ENCODE data around the gene MAML2.

The MAML2 gene

DNA sequence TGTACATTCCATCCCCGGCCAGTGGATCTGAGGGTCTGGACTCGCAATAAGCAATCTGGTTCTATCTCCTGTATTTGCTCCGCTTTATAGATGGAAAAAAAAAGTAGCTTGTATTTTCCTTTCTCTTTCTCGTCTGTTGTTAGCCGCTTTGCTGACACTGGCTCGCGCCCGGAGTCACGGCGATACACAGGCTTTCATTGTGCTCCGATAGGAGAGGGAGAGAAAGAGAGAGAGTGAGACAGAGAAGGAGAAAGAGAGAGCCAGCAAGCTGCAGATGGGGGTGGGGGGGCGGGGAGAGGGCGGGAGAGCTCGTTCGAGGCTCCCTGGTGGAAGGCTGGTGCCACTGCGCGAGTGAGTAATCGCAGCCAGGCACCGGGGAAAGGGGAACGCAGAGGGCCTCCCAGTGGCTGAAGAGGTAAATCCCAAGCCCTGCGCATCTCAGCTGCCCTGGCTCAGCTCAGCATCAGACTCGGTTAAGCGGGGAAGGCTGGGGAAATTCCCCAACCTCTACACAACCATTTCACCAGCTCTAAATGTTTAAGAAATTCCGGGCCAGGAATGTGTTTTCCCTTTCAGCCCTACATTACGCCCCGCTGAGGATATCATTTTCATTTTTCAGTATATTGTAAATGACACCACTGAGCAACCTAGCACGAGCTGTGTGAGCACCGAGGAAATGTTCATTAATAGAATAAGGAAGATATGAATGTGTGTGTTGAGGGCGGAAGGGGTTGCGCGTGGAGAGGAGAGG, at the start of gene MAML2:
MAML2 (minus strand) TSS at position 235 of the 751 bp plus-strand sequence. CDS start 1,300 bp downstream, outside the sequence.
- DNase-seq = peak; percentile 96 to 99

- no peak for DNase-seq
These were observed 48.8 kb upstream of the MAML2 start for GRCh38 chr11:96391698-96392307.

DNA sequence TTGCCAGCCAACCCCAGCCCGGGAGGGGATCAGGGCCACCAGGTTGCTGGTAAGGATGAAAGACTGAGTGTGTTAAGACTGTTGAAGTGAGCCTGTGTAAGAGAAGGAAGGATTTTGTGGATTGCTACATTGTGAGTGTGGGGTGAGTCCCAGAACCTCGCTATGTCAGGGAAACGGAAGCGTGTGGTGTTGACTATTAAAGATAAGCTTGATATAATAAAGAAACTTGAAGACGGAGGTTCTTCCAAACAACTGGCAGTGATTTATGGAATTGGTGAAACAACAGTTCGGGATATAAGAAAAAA, 47.4 kb upstream of the MAML2 start:
- peak; percentile 38 to 46 for DNase-seq

- DNase-seq = peak; percentile 91 to 97
These were observed 46.9 kb upstream of the MAML2 start, which contains the start of the genes CCDC82 and JRKL for GRCh38 chr11:96389720-96390487. CCDC82 (minus strand) TSS chr11:96389912; CDS start chr11:96384747, 5,165 bp downstream. JRKL (plus strand) TSS chr11:96390013; CDS start chr11:96390650, 637 bp downstream.

- peak; percentile 26 to 47 for DNase-seq
These were observed 46.1 kb upstream of the MAML2 start for GRCh38 chr11:96388891-96389719.

- no peak for DNase-seq
These were observed 42.2 kb upstream of the MAML2 start for GRCh38 chr11:96385187-96385586.

DNA sequence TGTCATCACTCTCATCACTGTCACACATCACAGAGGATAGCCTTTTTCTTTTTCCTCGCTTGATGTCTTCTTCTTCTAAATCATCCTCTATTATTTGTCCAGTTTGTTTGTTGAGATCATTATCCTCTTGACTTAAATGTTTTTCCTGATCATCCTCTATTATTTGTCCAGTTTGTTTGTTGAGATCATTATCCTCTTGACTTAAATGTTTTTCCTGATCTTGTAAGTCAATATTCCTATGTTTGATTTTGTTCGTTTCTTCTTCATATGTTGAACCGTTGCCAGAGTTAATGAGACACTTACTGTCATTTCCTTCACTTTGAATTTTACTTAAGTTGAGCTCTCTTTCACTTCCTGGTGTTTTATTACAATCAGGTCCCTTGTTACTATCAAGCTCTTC, 41.2 kb upstream of the MAML2 start:
- DNase-seq = no peak

DNA sequence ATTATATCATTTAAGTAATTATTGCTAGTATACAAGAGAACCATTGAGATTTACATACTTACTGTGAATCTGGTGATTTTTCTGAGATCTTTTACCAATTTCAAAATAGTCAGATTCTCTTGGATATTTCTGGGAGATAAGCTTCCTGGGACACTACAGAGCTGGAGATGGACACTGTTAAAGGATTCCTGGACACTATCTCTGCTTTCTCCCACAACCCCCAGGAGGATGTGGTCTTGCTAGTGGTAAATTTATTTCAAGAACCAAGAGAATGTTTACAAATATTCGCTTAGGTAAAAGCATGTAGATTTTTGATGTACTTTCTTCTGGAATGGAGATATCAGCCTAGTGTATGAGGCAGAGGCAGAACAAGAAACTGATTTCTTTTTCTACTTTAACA, 33.8 kb upstream of the MAML2 start:
- DNase-seq = no peak

DNA sequence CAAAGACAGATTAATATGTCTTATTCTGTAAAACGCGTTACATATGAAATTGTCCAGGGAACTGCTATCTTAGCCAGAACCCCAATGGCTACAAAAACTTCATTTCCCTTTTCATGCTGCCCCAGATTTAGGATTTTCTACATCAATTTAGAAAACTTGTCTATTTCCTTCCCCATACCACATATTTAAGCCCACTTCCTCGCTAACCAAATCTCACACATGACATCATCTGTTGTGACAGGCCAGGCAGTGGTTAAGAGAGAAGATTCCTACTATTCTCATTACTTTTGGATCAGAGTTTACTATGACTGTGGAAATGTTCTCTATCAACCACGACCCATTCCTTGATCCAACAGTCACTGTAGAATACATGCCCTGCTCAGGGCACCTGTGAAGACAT, 30.8 kb upstream of the MAML2 start:
- peak; percentile 32 to 59 for DNase-seq

- DNase-seq = peak; percentile 31 to 35
These were observed 24.3 kb upstream of the MAML2 start for GRCh38 chr11:96367342-96367741.

GRCh38 chr11:96366024-96366423, 23.0 kb upstream of the MAML2 start:
- no peak for DNase-seq

DNA sequence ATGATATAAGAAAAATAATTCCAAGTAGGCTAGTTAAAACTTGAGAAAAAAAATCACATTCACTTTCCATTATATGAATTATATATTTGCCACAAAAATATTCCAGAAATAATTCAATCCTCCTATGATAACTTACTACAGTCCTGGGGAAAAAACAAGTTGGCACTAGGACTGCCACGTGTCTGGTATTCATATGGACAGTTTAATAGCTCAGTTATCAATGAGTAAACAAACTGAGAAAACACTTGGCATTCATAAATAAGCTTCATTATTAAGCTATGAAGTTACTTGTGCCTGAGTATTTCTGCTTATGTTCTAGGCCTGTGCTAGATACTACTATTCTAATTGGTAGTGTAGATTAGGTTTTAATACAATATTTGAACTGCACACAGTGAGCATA, 22.5 kb upstream of the MAML2 start:
- DNase-seq = no peak

DNA sequence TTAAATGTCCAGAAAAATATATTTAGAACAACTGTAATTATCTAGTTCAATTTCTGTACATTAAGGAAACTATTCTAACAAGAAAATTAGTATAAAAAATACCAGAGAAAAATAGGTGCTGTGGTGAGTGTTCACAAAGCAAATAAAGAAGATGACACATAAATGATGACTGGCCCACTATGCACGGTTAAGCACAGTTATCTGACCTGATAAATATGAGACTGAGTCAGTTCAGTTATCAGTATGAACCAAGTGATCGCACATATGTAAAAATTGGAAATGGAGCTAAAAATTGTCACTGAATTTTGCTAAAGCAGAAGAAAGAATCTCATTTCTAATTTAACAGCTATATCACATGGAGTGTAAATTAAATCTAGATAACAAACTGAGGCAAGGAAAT, 18.8 kb upstream of the MAML2 start:
- DNase-seq = no peak

DNA sequence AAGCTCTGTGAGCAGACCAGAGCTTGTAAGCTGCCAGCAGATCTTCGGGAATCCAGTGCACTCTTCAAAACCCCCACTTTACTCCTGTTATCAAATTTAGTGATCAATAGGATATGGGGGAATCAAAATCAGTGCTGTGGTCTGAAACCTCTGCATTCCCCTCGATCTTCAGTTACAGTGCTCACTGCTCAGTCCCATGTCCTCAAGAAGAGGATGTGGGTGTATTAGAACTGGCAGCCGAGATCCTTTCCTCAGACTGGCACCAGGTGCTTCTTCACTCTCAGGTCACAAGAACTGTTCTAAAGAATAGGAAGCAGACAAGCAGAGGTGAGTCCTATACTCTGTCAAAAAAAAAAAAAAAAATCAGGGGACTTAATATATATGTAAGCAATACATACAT, 15.3 kb upstream of the MAML2 start:
- no peak for DNase-seq

GRCh38 chr11:96357794-96358193, 14.8 kb upstream of the MAML2 start:
- DNase-seq = no peak

DNA sequence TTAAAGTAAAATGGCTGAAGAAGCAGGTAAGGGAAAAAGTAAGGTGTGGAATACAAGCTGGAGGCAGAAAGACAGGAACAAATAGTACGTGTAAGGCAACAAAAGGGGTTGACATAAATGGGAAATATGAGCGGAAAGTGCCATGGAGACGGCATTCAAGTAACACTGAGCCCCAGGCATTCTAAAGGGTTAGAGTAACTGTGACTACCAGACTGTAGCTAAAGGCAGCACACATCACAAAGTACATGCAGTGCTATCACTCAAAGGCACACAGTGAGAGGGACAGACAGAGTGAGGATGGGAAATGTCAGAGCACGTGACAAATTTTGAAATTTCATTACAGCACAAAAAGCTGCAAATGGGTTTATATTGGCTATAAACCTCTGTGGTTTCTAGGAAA, 13.9 kb upstream of the MAML2 start:
- no peak for DNase-seq

DNA sequence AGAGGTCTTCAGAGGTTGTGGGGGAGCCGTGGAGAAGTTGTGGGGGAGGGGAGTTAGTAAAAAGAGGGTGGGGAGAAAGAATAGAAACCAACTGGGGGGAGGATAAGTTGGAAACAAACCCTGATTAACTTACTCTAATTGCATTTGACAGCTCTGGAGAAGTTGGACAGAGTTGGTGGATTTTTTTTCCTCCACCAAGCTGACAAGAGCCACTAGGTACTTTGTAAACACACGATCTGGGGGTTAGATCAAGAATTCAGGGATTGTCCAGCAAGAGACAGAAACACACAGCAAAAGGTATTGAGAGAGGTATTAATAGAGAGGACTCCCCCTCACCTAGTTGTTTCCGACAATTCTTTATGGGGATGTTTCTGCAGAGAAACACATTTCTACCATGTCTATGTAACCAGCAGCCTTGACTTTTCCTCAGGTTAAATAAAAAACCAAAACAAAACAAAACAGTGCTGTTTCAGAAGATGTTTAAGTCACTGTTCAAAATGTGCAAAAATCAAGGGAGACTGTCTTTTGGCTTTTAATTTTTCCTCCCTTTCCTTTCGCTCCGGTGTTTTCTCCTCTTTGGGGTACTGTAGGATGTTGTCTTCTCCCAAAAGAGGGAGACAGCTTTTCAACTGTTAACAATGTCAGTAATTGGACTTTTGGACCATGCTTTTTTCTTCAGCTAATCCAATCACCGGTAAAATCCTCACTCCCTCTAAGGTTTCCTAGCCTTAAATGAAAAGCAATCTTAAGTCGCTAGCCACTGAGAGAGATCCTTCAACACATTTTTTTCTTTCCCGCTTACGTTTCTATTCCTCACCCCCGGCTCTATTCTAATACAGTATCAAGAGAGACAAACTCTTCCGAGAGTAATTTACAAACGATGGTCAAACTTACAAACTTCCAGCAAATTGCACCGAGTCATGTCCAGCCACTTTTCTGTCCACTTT, 708 bp downstream of the MAML2 start:
- peak in 1 of 2 donors; percentile 49 for DNase-seq

DNA sequence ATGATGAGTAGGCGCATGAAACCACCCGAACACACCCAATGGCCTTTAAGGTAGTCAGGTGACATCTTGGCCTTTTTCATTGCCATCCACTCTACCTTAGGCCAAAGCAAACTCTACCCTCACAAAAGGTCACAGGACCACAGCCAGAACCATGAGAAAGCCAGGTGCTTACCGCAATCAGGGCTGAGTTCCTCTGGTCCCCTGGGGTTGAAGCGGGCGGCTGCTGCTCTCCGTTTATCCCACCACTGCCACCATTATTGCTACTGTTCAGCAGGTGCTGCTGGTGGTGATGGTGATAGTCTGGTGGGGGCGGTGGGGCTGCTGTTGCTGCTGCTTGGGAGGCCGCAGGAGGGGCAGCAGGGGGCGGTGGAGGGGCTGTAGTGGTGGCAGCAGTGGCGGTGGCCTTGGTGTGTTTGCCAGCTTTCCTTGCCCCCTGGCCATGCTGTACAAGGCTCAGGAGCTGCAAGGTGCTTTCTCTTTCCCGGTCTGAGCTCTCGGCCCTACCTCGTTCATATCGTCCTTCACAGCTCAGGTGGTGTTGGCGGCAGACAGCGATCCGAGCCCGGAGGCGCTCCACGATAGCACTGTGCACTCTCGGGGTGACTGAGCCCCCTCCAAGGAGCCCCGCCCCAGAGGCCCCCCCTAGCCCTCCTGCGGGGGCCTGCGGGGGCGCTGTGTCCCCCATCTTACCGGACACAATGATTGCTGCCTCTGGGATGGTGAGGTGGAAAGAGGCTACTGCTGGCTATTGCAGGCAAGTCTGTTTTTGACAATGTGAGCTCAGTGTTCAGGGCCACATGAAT, 1.6 kb downstream of the MAML2 start:
- DNase-seq = peak; percentile 34 to 48

DNA sequence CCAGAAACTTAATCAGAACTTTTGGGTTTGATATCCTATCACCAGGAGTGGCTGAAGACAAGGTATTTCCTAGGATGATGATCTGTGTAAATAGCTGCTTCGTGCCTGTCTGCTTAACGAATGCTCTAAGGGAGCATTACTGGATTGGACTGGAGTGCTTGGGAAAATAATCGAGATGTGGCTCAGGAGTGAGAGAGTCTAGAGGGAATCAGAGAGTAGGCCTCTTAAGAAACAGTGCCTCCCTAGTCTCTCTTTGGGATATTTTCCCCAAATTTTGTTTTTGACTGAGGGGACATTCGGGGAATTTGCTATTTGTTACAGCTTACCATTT, 2.5 kb downstream of the MAML2 start:
- DNase-seq = no peak

DNA sequence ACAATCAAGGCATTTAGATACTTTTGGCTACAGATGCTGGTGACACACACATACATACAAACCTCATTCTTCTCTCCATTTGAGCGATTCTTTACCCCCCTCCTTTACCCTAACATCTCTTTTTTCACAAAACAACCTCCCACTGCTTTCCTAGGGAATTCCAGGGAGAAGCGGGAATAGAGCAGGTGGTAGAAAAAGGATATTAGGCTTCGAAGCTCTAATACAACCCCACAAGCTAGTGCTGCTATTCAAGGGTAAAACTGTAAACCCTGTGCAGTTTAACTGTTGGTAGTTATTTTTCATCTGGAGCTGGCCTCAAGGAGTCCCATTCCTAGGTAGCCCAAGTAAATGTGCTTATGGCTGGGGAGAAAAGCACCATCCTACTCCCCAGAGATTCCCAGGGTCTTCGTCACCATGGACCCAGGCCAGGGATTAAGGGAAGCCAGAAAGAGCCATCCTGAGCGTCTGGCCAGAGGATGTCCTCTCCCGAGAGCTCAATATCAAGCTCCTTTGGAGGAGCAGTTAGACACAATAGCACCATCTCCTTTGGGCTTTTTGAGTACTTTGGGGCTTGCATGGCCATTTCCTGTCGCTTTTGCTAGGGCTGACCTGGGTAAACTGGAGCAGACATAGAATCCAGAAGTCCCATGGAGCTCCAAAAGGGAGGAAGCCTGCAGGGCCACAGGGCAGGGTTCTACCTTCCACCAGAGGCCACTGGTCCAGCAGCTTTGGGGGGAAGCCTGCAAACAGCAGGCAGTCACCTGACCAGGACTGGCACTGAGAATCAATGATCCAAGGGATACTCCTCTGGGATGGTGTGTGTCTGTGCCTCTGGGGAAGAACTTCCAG, 3.1 kb downstream of the MAML2 start:
- no peak for DNase-seq

Measured in inflammatory macrophage treated with lipopolysaccharide for 1 hour (primary cell).